ENCODE measurements around the gene NEBL.

NEBL gene

DNA sequence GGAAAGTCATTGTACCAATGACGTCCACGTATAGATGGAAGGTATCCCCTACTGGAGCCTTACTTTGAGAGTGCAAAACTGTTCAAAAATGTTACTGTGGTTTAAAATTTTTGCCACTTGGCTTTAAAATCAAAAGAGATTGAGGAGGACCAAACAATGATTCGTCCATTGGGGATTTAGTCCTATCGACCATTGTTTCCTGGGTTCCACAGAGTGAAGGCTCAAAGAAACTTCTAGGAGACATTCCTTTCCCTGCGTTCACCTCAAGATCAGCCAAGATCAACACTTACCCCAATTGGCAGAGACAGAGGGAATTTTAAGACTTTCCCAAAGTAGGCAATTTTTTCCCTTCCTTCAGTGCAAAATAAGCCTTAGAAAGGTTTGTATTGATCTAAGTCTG, 152.3 kb downstream of the NEBL start:
- H3K4me3 ChIP-seq (replicated peaks; ENCODE audit: low read depth, low read length), result no peak overlapping the region
- no peaks in the 10 kb centered on the region for H3K36me3 ChIP-seq (ENCODE audit: control insufficient read depth, insufficient read depth, low read length)
- DNase-seq (ENCODE audit: extremely low read depth, insufficient read length), result no peak
- TF ChIP-seq, protein P1, sequence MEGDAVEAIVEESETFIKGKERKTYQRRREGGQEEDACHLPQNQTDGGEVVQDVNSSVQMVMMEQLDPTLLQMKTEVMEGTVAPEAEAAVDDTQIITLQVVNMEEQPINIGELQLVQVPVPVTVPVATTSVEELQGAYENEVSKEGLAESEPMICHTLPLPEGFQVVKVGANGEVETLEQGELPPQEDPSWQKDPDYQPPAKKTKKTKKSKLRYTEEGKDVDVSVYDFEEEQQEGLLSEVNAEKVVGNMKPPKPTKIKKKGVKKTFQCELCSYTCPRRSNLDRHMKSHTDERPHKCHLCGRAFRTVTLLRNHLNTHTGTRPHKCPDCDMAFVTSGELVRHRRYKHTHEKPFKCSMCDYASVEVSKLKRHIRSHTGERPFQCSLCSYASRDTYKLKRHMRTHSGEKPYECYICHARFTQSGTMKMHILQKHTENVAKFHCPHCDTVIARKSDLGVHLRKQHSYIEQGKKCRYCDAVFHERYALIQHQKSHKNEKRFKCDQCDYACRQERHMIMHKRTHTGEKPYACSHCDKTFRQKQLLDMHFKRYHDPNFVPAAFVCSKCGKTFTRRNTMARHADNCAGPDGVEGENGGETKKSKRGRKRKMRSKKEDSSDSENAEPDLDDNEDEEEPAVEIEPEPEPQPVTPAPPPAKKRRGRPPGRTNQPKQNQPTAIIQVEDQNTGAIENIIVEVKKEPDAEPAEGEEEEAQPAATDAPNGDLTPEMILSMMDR (IDR thresholded peaks at IDR 0.05; ENCODE audit: insufficient read depth, low read length, poor library complexity, severe bottlenecking), result no peak
- no peaks in the 10 kb centered on the region for H3K27me3 ChIP-seq (replicated peaks; ENCODE audit: control insufficient read depth, insufficient read depth, low read length)

DNA sequence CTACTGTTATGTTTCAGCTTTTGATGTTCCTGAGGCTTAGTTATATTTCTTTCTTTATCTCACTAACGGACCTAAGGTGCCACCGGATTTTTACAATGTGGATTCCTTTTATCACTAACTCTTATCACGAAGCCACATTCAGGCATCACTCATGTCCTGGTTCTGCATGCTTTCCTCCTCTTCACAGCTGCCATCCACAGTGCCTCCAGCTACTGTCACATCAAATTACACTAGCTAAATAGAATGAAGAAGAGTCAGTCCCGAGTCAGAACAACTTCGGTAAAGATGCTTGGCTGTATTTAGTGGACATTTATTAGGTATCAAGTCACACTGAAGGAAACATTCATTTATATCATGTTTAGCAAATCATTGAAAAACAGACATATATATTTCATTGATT, 153.2 kb downstream of the NEBL start:
- H3K27me3 ChIP-seq (replicated peaks; ENCODE audit: control insufficient read depth, insufficient read depth, low read length), result no peaks in the 10 kb centered on the region
- H3K36me3 ChIP-seq (ENCODE audit: control insufficient read depth, insufficient read depth, low read length), result no peaks in the 10 kb centered on the region
- TF ChIP-seq, protein P1 (IDR thresholded peaks at IDR 0.05; ENCODE audit: insufficient read depth, low read length, poor library complexity, severe bottlenecking), result no peak
- no peak for DNase-seq (ENCODE audit: extremely low read depth, insufficient read length)
- no peak overlapping the region for H3K4me3 ChIP-seq (replicated peaks; ENCODE audit: low read depth, low read length)

- TF ChIP-seq, protein P1 (IDR thresholded peaks at IDR 0.05; ENCODE audit: insufficient read depth, low read length, poor library complexity, severe bottlenecking), result no peak
- H3K4me3 ChIP-seq (replicated peaks; ENCODE audit: low read depth, low read length), result no peak overlapping the region
- H3K36me3 ChIP-seq (ENCODE audit: control insufficient read depth, insufficient read depth, low read length), result no peaks in the 10 kb centered on the region
- H3K27me3 ChIP-seq (replicated peaks; ENCODE audit: control insufficient read depth, insufficient read depth, low read length), result no peaks in the 10 kb centered on the region
- no peak for DNase-seq (ENCODE audit: extremely low read depth, insufficient read length)
These were observed 154.2 kb downstream of the NEBL start for GRCh38 chr10:20742737-20743541.

GRCh38 chr10:20740120-20740519, 157.0 kb downstream of the NEBL start:
- TF ChIP-seq, protein P1 (IDR thresholded peaks at IDR 0.05; ENCODE audit: insufficient read depth, low read length, poor library complexity, severe bottlenecking), result no peak
- Histone ChIP-seq H3K4me3 (replicated peaks; ENCODE audit: low read depth, low read length) (no peak overlapping the region), H3K36me3 (ENCODE audit: control insufficient read depth, insufficient read depth, low read length) (no peaks in the 10 kb centered on the region), H3K27me3 (replicated peaks; ENCODE audit: control insufficient read depth, insufficient read depth, low read length) (no peaks in the 10 kb centered on the region)
- DNase-seq (ENCODE audit: extremely low read depth, insufficient read length), result no peak

- H3K36me3 ChIP-seq (ENCODE audit: control insufficient read depth, insufficient read depth, low read length), result no peaks in the 10 kb centered on the region
- DNase-seq (ENCODE audit: extremely low read depth, insufficient read length), result no peak
- H3K27me3 ChIP-seq (replicated peaks; ENCODE audit: control insufficient read depth, insufficient read depth, low read length), result no peaks in the 10 kb centered on the region
- H3K4me3 ChIP-seq (replicated peaks; ENCODE audit: low read depth, low read length), result no peak overlapping the region
- TF ChIP-seq, protein P1 (IDR thresholded peaks at IDR 0.05; ENCODE audit: insufficient read depth, low read length, poor library complexity, severe bottlenecking), result no peak
These were observed 160.0 kb downstream of the NEBL start for GRCh38 chr10:20737107-20737506.

All from GM06990 (cell line).